GF-D8 (cell line): ENCODE data around the gene ETV3L.
"Not testable (repeated sequence)": the region's sequence is repeated elsewhere in the genome, so short reads cannot be mapped to it uniquely, and the experiment has no call there.

Experiments
- DNase-seq: peaks from one replicate; lab custom pipeline; 2025; lab: John Stamatoyannopoulos, UW

ETV3L gene

DNA sequence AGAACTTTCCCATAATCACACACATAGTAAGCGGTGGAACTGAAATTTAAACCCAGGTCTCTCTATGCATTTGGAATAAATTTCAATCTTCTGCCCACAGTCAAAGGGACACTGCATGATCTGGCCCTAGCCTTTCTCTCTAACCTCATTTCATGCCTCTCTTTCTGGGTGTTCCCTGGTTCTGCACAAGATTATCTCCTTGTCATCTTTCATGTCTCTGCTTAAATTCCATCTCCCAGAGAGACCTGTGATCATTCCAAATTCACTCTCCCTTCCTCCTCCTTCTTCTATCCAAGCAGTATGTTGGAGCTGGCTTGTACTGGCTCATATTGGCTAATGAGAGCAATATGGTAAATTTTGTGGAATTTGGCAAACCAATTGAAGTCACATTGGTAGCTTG, 22.2 kb downstream of the ETV3L start:
- no peak for DNase-seq

DNA sequence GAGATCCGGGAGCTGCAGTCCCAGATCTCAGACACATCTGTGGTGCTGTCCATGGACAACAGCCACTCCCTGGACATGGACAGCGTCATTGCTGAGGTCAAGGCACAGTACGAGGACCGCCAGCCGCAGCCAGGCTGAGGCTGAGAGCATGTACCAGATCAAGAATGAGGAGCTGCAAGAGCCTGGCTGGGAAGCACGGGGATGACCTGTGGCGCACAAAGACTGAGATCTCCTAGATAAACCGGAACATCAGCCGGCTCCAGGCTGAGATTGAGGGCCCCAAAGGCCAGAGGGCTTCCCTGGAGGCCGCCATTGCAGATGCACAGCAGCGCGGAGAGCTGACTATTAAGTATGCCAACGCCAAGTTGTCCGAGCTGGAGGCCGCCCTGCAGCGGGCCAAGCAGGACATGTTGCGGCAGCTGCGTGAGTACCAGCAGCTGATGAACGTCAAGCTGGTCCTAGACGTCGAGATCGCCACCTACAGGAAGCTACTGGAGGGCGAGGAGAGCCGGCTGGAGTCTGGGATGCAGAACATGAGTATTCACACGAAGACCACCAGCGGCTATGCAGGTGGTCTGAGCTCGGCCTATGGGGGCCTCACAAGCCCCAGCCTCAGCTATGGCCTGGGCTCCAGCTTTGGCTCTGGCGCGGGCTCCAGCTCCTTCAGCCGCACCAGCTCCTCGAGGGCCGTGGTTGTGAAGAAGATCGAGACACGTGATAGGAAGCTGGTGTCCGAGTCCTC, 25.5 kb downstream of the ETV3L start:
- no peak for DNase-seq

DNA sequence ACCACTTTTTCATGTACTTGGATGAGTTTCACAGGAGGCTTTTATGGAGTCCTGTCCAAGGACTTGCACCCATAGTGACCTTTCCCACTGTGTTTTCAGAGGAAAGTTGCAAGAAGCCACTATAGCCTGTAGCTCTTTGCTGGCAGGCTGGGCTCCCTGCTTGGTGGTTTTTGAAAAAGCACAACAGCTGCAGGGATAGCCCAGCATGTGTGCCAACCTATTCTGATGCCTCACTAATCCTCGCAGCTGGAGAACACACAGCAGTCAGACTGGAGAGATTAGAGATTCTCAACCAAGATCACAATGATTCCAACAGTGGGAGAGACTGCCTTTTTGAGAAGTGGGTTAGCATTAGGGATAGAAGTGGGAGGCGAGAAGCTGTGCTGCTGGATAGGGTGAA, 30.0 kb downstream of the ETV3L start:
- no peak for DNase-seq

DNA sequence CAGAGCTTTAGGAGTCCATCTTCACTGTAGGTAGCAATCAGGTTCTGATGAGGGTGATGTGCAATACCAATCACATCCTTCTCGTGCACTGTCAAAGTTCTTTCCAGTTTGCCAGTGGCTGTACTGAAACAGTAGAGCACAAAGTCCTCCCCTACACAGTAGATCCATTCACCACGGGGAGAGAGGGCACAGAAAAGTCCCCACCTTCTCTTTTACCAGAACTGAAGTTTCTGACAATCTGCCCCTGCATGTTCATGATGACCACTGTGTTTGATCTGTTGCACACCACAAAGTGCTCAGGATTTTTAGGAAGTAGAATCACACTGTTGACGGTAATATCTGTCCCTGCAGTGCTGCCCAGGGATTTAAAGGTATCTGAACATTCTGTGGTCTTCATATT, 40.4 kb downstream of the ETV3L start:
- DNase-seq, result not testable (repeated sequence)

DNA sequence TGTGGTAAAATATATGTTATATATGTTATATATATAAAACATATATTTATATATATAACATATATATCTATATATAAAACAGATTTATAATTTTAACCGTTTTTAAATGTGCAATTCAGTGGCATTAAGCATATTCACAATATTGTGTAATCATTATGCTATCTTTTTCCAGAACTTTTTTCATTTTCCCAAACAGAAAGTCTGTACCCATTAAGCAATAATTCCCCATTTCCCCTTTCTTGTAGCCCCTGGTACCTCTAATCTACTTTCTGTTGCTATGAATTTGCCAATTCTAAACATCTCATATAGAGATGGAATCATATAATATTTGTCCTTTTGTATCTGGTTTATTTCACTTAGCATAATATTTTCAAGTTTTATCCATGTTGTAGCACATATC, 43.3 kb downstream of the ETV3L start:
- DNase-seq, result no peak

DNA sequence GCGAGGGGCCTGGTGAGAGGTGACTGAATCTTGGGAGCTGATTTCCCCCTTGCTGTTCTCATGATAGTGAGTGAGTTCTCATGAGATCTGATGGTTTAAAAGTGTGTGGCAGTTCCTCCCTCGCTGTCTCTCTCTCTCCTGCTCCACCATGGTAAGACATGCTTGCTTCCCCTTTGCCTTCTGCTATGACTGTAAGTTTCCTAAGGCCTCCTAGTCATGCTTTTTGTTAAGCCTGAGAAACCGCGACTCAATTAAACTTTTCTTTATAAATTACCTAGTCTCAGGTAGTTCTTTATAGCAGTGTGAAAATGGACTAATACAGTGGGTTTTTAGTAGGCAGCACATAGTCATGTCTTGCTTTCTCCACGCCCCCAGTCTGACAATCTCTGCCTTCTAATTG, 43.9 kb downstream of the ETV3L start:
- DNase-seq, result not testable (repeated sequence)

DNA sequence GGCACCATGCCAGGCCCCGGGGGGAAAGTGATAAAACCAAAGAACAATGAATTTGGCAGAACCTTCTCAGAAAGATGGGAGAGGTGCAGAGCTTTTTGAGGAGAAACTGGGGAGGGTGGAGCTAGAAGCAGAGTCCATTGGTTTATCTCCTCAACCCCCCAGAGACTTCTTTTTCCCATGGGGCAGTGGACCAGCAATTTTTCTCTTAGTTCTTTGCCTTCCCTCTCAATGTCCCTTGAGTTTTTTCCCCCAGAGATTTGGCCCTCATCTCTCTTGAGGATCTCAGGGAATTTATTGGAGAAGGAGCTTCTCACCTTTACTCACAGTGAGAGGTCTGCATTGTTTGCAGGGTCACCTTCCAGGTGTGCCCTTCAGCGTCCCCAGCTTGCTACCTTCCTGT, 48.8 kb downstream of the ETV3L start:
- DNase-seq, result no peak

DNA sequence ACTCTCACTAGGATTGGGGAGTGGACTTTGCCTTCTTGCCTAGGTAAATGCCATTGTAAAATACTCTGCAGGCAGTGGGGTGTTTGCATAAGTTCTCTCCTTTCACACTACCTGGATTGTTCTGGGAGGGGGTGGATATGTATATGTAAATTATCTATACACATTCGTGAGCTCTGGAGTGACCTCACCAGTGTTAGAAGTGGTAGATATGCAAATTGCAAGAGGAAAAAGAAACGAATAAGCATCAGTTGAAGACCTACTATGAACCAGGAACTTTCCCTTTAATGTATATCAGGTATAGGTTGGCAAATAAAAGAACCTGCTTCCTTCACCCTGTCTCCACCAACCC, 52.6 kb downstream of the ETV3L start:
- no peak for DNase-seq

DNA sequence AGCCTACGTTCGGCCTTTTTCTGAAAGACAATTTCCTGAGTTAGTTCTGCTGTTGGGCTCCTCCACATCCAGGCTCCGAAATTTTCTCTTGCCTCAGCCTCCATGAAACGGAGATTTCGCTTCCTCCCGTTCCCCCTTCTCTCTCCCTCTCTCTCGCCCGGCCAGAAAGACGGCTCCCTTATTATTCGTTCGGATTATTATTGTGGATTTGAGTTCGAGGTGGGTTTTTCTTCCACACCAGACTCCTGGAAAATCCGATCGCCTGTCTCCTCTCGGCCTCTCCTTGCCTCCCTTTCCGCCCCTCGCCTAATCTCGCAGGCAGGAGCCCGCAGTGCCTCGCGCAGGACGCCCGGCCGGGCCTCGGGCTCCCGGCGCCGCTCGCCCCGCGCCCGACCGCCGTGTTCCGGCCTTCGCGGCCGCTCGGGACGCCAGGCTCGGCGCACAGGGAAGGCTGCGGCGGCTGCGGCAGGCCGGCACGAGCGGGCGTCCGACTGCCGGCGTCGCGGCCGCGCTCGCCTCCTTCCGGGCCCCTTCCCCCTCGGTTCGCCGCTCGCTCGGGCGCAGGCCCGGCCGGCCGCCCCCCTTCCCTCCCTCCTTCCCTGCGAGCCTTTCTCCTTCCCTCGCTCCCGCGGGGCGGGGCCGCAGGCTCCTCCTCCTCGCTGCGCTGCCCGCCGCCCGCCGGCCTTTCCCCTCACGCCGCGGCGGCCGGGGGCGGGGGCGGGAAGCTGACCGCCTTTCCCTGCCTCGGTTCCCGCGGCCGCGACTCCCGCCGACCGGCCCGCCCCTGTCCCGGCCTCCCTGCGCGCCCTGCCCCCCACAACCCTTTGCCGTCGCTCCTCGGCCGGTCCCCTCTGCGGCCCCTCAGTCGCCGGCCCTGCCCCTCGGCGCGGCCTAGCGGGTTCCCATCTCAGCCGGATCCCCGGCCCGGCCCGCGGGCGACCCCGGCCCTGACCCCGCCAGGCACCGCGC, 54.1 kb downstream of the ETV3L start, which contains the start of gene ARHGEF11:
Gene ARHGEF11 (minus strand): TSS at position 493 of the 969 bp plus-strand sequence. CDS start 1,412 bp downstream, outside the sequence.
- DNase-seq, result peak; percentile 31

DNA sequence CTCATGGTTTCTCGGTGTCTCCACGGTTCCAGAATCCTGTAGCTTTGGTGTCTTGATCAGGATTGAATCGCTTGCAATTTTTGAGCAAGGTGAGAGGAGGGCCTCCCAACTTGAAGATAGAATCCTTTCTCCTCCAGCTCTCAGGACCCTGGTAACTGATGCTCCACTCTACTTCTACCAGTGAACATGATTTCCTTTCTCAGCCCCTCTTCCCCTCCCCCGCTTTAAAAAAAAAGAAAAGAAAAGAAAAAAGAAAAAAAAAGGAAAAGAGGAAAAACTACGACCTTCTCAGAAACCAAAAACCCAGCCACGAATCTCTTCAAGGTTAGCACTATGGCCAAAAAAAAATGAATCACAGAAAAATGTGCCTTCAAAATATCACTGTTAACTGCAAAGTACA, 55.3 kb downstream of the ETV3L start:
- DNase-seq, result no peak

DNA sequence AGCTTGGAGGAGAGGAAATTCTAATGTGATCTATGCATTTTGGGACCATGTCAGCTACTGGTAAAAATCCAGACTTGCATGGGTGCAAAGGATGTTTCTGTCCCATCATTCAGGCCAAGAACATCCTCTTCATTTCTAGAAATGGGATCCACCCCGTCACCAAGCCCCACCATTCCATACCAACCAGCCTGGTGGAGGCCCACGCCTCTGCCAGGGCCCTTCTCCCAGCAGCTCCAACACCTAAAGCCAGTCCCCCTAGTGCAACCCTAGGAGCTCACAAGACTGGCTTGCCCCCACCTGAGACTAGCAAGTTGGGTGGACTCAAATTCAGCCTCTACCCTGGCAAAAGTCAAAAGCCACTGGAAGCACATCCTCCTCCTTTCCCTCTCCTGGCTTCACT, 55.9 kb downstream of the ETV3L start:
- DNase-seq, result no peak

DNA sequence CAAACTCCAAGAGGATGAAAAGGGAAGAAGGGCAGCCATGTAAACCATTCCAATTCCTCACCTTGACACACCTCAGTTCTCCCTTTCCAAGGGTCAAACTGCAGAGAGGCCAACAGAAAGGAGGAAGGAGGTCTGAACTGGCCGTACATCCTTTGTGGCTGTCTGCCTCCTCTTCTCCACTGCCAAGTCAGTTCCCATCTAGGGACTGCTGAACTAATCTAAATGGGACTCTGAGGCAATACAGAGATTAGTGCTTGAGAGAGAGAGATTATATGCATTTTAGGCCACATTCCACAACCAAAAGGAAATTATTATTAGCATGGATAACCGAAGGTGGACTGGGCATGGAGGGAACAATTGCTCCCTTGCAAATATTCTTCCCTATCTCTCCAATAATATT, 56.8 kb downstream of the ETV3L start:
- DNase-seq, result no peak
